Measurements from ENCODE around the gene DISP3. TPM values are rescaled to one million over a fixed set of nuclear protein-coding genes. Genes with fewer than 3 reads are reported as not detected.
"Not testable (repeated sequence)": the region's sequence is repeated elsewhere in the genome, so short reads cannot be mapped to it uniquely, and the experiment has no call there.

Gene DISP3
- total RNA-seq, 1 experiment from 2014 or later, result 2.3 TPM

- POLR2A ChIA-PET; H3K27ac ChIP-seq (ENCODE audit: low read depth, low read length); H2AFZ ChIP-seq (ENCODE audit: low read depth, low read length, poor library complexity, severe bottlenecking); H4K20me1 ChIP-seq (ENCODE audit: insufficient read depth); H3K9ac ChIP-seq (ENCODE audit: low read length); ATAC-seq; RAD21 ChIA-PET (ENCODE audit: low non-redundant PET in 1 of 2, low total read pairs in 2 of 2, uncharacterized antibody in 2 of 2, unreplicated experiment in 2 of 2); intact Hi-C loops (cut with micrococcal nuclease); DNase-seq (ENCODE audit: low read depth, low spot score); H3K36me3 ChIP-seq (ENCODE audit: control insufficient read depth in 1 of 2, insufficient read depth in 2 of 2, low read length in 2 of 2); H3K79me2 ChIP-seq (ENCODE audit: insufficient read depth, low read length); H3K4me2 ChIP-seq (ENCODE audit: low read length); BruUV-seq (replicated peaks); H3K9me2 ChIP-seq (ENCODE audit: insufficient read depth); H3K4me3 ChIP-seq (replicated peaks in 1 of 2; ENCODE audit: low read depth in 1 of 2, low read length in 2 of 2); H3K9me3 ChIP-seq (ENCODE audit: control insufficient read depth in 1 of 2, insufficient read depth in 1 of 2, low read depth in 1 of 2, low read length in 2 of 2); H3K4me1 ChIP-seq (ENCODE audit: control insufficient read depth in 1 of 2, insufficient read depth in 2 of 2, low read length in 2 of 2): not testable (repeated sequence)
- CTCF ChIA-PET, result interaction anchor here (1.9 kb wide), 1 partner anchor 8 kb away, joined by 6 read pairs; no protein-coding TSS in a partner anchor
- H3K27me3 ChIP-seq (ENCODE audit: insufficient read depth, low read length), result peaks cover 38% of the 10 kb centered on the region
Measured at GRCh38 chr1:11580049-11580448, 101.1 kb downstream of the DISP3 start.

- H3K27me3 ChIP-seq (ENCODE audit: insufficient read depth, low read length), result peaks cover 53% of the 10 kb centered on the region
- ChIA-PET POLR2A (no interaction called here), CTCF (interaction anchor here (1.9 kb wide), 1 partner anchor 9 kb away, joined by 6 read pairs; no protein-coding TSS in a partner anchor), RAD21 (ENCODE audit: low non-redundant PET in 1 of 2, low total read pairs in 2 of 2, uncharacterized antibody in 2 of 2, unreplicated experiment in 2 of 2) (no interaction called here)
- ATAC-seq, result no peak
- no peaks in the 10 kb centered on the region for H3K9me3 ChIP-seq (ENCODE audit: control insufficient read depth in 1 of 2, insufficient read depth in 1 of 2, low read depth in 1 of 2, low read length in 2 of 2)
- H3K9ac ChIP-seq (ENCODE audit: low read length), result no peak overlapping the region
- no peak overlapping the region for H3K4me3 ChIP-seq (replicated peaks in 1 of 2; ENCODE audit: low read depth in 1 of 2, low read length in 2 of 2)
- H3K79me2 ChIP-seq (ENCODE audit: insufficient read depth, low read length), result no peaks in the 10 kb centered on the region
- no peaks in the 10 kb centered on the region for H3K4me1 ChIP-seq (ENCODE audit: control insufficient read depth in 1 of 2, insufficient read depth in 2 of 2, low read length in 2 of 2)
- no peak for DNase-seq (ENCODE audit: low read depth, low spot score)
- TF ChIP-seq EZH2phosphoT487 (IDR thresholded peaks at IDR 0.05; ENCODE audit: borderline replicate concordance) (no peak), ZFX (IDR thresholded peaks at IDR 0.05) (no peak), JUND (IDR thresholded peaks at IDR 0.05) (no peak), POLR2AphosphoS5 (IDR thresholded peaks at IDR 0.05; ENCODE audit: low read depth, low read length) (no peak), POLR2A (IDR thresholded peaks at IDR 0.05; ENCODE audit: borderline replicate concordance, extremely low read depth, insufficient read depth, insufficient read length) (no peak), SRF (IDR thresholded peaks at IDR 0.05; ENCODE audit: low read depth) (no peak), YY1 (IDR thresholded peaks at IDR 0.05; ENCODE audit: extremely low read depth, insufficient replicate concordance, low read depth, low read length) (no peak), ZNF274 (IDR thresholded peaks at IDR 0.05; ENCODE audit: low read depth, low read length) (no peak), CTCF (IDR thresholded peaks at IDR 0.05 in 2 of 3, conservative IDR thresholded peaks at IDR 0.05 in 1 of 3; ENCODE audit: borderline replicate concordance in 1 of 3, insufficient read depth in 1 of 3, low read depth in 2 of 3, low read length in 2 of 3) (no peak), RAD21 (IDR thresholded peaks at IDR 0.05; ENCODE audit: low read depth) (no peak), SP1 (IDR thresholded peaks at IDR 0.05; ENCODE audit: low read depth) (no peak), REST (IDR thresholded peaks at IDR 0.05; ENCODE audit: low read depth) (no peak), FOSL1 (IDR thresholded peaks at IDR 0.05; ENCODE audit: low read depth) (no peak), EGR1 (IDR thresholded peaks at IDR 0.05; ENCODE audit: low read depth) (no peak), TCF7L2 (IDR thresholded peaks at IDR 0.05; ENCODE audit: borderline replicate concordance, extremely low read depth, insufficient read depth, insufficient read length) (no peak)
- intact Hi-C loops (cut with micrococcal nuclease), result no loop called here
- H2AFZ ChIP-seq (ENCODE audit: low read depth, low read length, poor library complexity, severe bottlenecking), result no peak overlapping the region
- no TSS peak for BruUV-seq (replicated peaks)
- no peaks in the 10 kb centered on the region for H4K20me1 ChIP-seq (ENCODE audit: insufficient read depth)
- H3K27ac ChIP-seq (ENCODE audit: low read depth, low read length), result no peak overlapping the region
- no peak overlapping the region for H3K4me2 ChIP-seq (ENCODE audit: low read length)
- H3K9me2 ChIP-seq (ENCODE audit: insufficient read depth), result no peaks in the 10 kb centered on the region
- no peaks in the 10 kb centered on the region for H3K36me3 ChIP-seq (ENCODE audit: control insufficient read depth in 1 of 2, insufficient read depth in 2 of 2, low read length in 2 of 2)
Measured at GRCh38 chr1:11581445-11581991, 102.6 kb downstream of the DISP3 start.

All from HCT116 (cell line).